COR-L47 (cell line): ENCODE results near the gene TRERF1.
"Not testable (repeated sequence)": the region's sequence is repeated elsewhere in the genome, so short reads cannot be mapped to it uniquely, and the experiment has no call there.

Experiments
- DNase-seq: peaks from one replicate; lab custom pipeline; 2025; lab: John Stamatoyannopoulos, UW

Gene TRERF1

GRCh38 chr6:42335896-42336295, 115.8 kb downstream of the TRERF1 start:
- no peak for DNase-seq

- DNase-seq: no peak
These were observed 116.9 kb downstream of the TRERF1 start for GRCh38 chr6:42334870-42335269.

- DNase-seq: no peak
These were observed 118.1 kb downstream of the TRERF1 start for GRCh38 chr6:42333612-42334011.

GRCh38 chr6:42332916-42333315, 118.8 kb downstream of the TRERF1 start:
- no peak for DNase-seq

- no peak for DNase-seq
These were observed 120.7 kb downstream of the TRERF1 start for GRCh38 chr6:42331019-42331418.

- DNase-seq: no peak
These were observed 125.5 kb downstream of the TRERF1 start for GRCh38 chr6:42326248-42326647.

- DNase-seq: not testable (repeated sequence)
These were observed 126.9 kb downstream of the TRERF1 start for GRCh38 chr6:42324656-42325324.

GRCh38 chr6:42322676-42323075, 129.1 kb downstream of the TRERF1 start:
- DNase-seq: no peak

GRCh38 chr6:42321976-42322375, 129.8 kb downstream of the TRERF1 start:
- DNase-seq: no peak

- DNase-seq: no peak
These were observed 131.0 kb downstream of the TRERF1 start for GRCh38 chr6:42320762-42321161.

- DNase-seq: no peak
These were observed 133.2 kb downstream of the TRERF1 start for GRCh38 chr6:42318480-42318879.

- no peak for DNase-seq
These were observed 134.7 kb downstream of the TRERF1 start for GRCh38 chr6:42316981-42317380.

- no peak for DNase-seq
These were observed 135.4 kb downstream of the TRERF1 start for GRCh38 chr6:42315991-42316970.

GRCh38 chr6:42315259-42315990, 136.3 kb downstream of the TRERF1 start:
- no peak for DNase-seq

GRCh38 chr6:42314571-42315258, 137.0 kb downstream of the TRERF1 start:
- DNase-seq: no peak

- no peak for DNase-seq
These were observed 137.7 kb downstream of the TRERF1 start for GRCh38 chr6:42313941-42314570.

- no peak for DNase-seq
These were observed 138.7 kb downstream of the TRERF1 start for GRCh38 chr6:42313038-42313437.

- no peak for DNase-seq
These were observed 144.6 kb downstream of the TRERF1 start for GRCh38 chr6:42307141-42307470.

GRCh38 chr6:42306439-42307140, 145.1 kb downstream of the TRERF1 start:
- no peak for DNase-seq

- no peak for DNase-seq
These were observed 147.5 kb downstream of the TRERF1 start for GRCh38 chr6:42304053-42304712.
